T-helper 17 cell (primary cell): ENCODE results near the gene RAB6B. TPM values are rescaled to one million over a fixed set of nuclear protein-coding genes. Genes with fewer than 3 reads are reported as not detected.

ENCODE experiments used
- ATAC-seq: fragments of 150-1000 bp; cut with Tn5 transposase; 2 replicates; pipeline ENCODE4 v1.10.0; 2021; ENCODE audit warnings: mild to moderate bottlenecking, moderate library complexity
- DNase-seq, 3 donors: peaks; one replicate each; pipeline versions ENCODE4 v3.0.0 to v3.0.0-alpha.2; 2020 to 2021
- H3K9me3 ChIP-seq: one replicate; pipeline ENCODE4 v1.7.0; 2013; ENCODE audit warnings: low read length, mild to moderate bottlenecking; ENCODE audit not compliant: control insufficient read depth, poor library complexity, severe bottlenecking
- H3K27ac Mint-ChIP-seq: one replicate; pipeline ENCODE4 v1.8.0; 2022; ENCODE audit warnings: mild to moderate bottlenecking, moderate library complexity, mixed read lengths
- H3K27me3 Mint-ChIP-seq: one replicate; pipeline ENCODE4 v1.8.0; 2022; ENCODE audit warnings: mixed read lengths
- H3K36me3 Mint-ChIP-seq: one replicate; pipeline ENCODE4 v1.8.0; 2022; ENCODE audit warnings: low read depth, mixed read lengths
- H3K4me1 Mint-ChIP-seq: one replicate; pipeline ENCODE4 v1.8.0; 2022; ENCODE audit warnings: mild to moderate bottlenecking, mixed read lengths
- H3K4me3 Mint-ChIP-seq: one replicate; pipeline ENCODE4 v1.8.0; 2022; ENCODE audit warnings: mild to moderate bottlenecking, moderate library complexity, mixed read lengths
- total RNA-seq, 4 donors: library from RNA in 2 of 4; stranded (reverse) in 2 of 4; gene quantifications; one replicate each; pipeline ENCODE4 v1.2.3 and lab custom pipeline; 2022 to 2026

Gene RAB6B
- total RNA-seq, 2 donors from 2014 or later, result 1.8 to 4.3 TPM

GRCh38 chr3:133835418-133835743 is 60.3 kb downstream of the RAB6B start:
- Mint-ChIP-seq H3K27me3 (peaks cover 35% of the 10 kb centered on the region), H3K4me3 (no peak overlapping the region), H3K36me3 (peaks cover 4% of the 10 kb centered on the region)

GRCh38 chr3:133834621-133835417 is 60.9 kb downstream of the RAB6B start:
- H3K9me3 ChIP-seq, result no peaks in the 10 kb centered on the region
- no peak for ATAC-seq
- H3K27ac Mint-ChIP-seq, result no peak overlapping the region
- peaks cover 34% of the 10 kb centered on the region for H3K27me3 Mint-ChIP-seq
- DNase-seq, result no peak
- H3K4me1 Mint-ChIP-seq, result peaks cover 6% of the 10 kb centered on the region
- peaks cover 4% of the 10 kb centered on the region for H3K36me3 Mint-ChIP-seq
- H3K4me3 Mint-ChIP-seq, result no peak overlapping the region

More at GRCh38 chr3:133835418-133835743, 60.3 kb downstream of the RAB6B start:
- ATAC-seq, result no peak
- DNase-seq, result no peak
- no peak overlapping the region for H3K27ac Mint-ChIP-seq
- no peaks in the 10 kb centered on the region for H3K9me3 ChIP-seq
- peaks cover 4% of the 10 kb centered on the region for H3K4me1 Mint-ChIP-seq

GRCh38 chr3:133833880-133834620 is 61.6 kb downstream of the RAB6B start:
- H3K9me3 ChIP-seq, result no peaks in the 10 kb centered on the region
- DNase-seq (no peak), ATAC-seq (no peak)
- Mint-ChIP-seq H3K27ac (no peak overlapping the region), H3K4me1 (peaks cover 6% of the 10 kb centered on the region), H3K4me3 (no peak overlapping the region), H3K36me3 (peaks cover 4% of the 10 kb centered on the region), H3K27me3 (peaks cover 26% of the 10 kb centered on the region)

GRCh38 chr3:133833267-133833666 is 62.4 kb downstream of the RAB6B start:
- Mint-ChIP-seq H3K36me3 (peaks cover 4% of the 10 kb centered on the region), H3K27me3 (peaks cover 25% of the 10 kb centered on the region), H3K27ac (no peak overlapping the region), H3K4me3 (no peak overlapping the region), H3K4me1 (peaks cover 6% of the 10 kb centered on the region)
- DNase-seq (no peak), ATAC-seq (no peak)
- H3K9me3 ChIP-seq, result no peaks in the 10 kb centered on the region

- no peak overlapping the region for H3K4me3 Mint-ChIP-seq
- H3K27me3 Mint-ChIP-seq, result peaks cover 22% of the 10 kb centered on the region
- no peak for DNase-seq
- H3K9me3 ChIP-seq, result no peaks in the 10 kb centered on the region
- H3K4me1 Mint-ChIP-seq, result peaks cover 6% of the 10 kb centered on the region
- H3K36me3 Mint-ChIP-seq, result peaks cover 4% of the 10 kb centered on the region
- no peak for ATAC-seq
- H3K27ac Mint-ChIP-seq, result no peak overlapping the region
Measured at GRCh38 chr3:133832802-133833144, 62.9 kb downstream of the RAB6B start.

GRCh38 chr3:133831966-133832801 is 63.5 kb downstream of the RAB6B start:
- H3K4me3 Mint-ChIP-seq, result no peak overlapping the region
- H3K4me1 Mint-ChIP-seq, result peaks cover 6% of the 10 kb centered on the region
- H3K27ac Mint-ChIP-seq, result no peak overlapping the region
- H3K27me3 Mint-ChIP-seq, result peaks cover 22% of the 10 kb centered on the region
- ATAC-seq, result no peak
- no peak for DNase-seq
- H3K36me3 Mint-ChIP-seq, result peaks cover 4% of the 10 kb centered on the region
- no peaks in the 10 kb centered on the region for H3K9me3 ChIP-seq

- Mint-ChIP-seq H3K4me1 (peaks cover 6% of the 10 kb centered on the region), H3K27me3 (peaks cover 12% of the 10 kb centered on the region), H3K4me3 (no peak overlapping the region), H3K36me3 (peaks cover 2% of the 10 kb centered on the region), H3K27ac (no peak overlapping the region)
- DNase-seq (no peak), ATAC-seq (no peak)
- no peaks in the 10 kb centered on the region for H3K9me3 ChIP-seq
Measured at GRCh38 chr3:133830071-133830470, 65.6 kb downstream of the RAB6B start.

- peaks cover 8% of the 10 kb centered on the region for H3K27me3 Mint-ChIP-seq
- DNase-seq (no peak), ATAC-seq (no peak)
- H3K36me3 Mint-ChIP-seq, result no peaks in the 10 kb centered on the region
- H3K4me3 Mint-ChIP-seq, result no peak overlapping the region
- no peaks in the 10 kb centered on the region for H3K9me3 ChIP-seq
- H3K4me1 Mint-ChIP-seq, result peaks cover 4% of the 10 kb centered on the region
- no peak overlapping the region for H3K27ac Mint-ChIP-seq
Measured at GRCh38 chr3:133829310-133829707, 66.4 kb downstream of the RAB6B start.

- no peaks in the 10 kb centered on the region for H3K9me3 ChIP-seq
- Mint-ChIP-seq H3K4me3 (no peak overlapping the region), H3K27me3 (peaks cover 7% of the 10 kb centered on the region), H3K36me3 (no peaks in the 10 kb centered on the region), H3K4me1 (peaks cover 4% of the 10 kb centered on the region), H3K27ac (no peak overlapping the region)
- no peak for DNase-seq
- no peak for ATAC-seq
Measured at GRCh38 chr3:133828576-133829309, 66.9 kb downstream of the RAB6B start.

GRCh38 chr3:133827684-133828083 is 68.0 kb downstream of the RAB6B start:
- Mint-ChIP-seq H3K27ac (peak overlapping the region; percentile 73), H3K4me1 (peaks cover 4% of the 10 kb centered on the region), H3K4me3 (no peak overlapping the region), H3K27me3 (no peaks in the 10 kb centered on the region), H3K36me3 (no peaks in the 10 kb centered on the region)
- ATAC-seq (no peak), DNase-seq (no peak)
- H3K9me3 ChIP-seq, result no peaks in the 10 kb centered on the region

GRCh38 chr3:133827136-133827535 is 68.5 kb downstream of the RAB6B start:
- Mint-ChIP-seq H3K27me3 (no peaks in the 10 kb centered on the region), H3K27ac (no peak overlapping the region), H3K4me1 (peaks cover 4% of the 10 kb centered on the region), H3K36me3 (no peaks in the 10 kb centered on the region), H3K4me3 (no peak overlapping the region)
- ATAC-seq (no peak), DNase-seq (no peak)
- H3K9me3 ChIP-seq, result no peaks in the 10 kb centered on the region

GRCh38 chr3:133825969-133826727 is 69.5 kb downstream of the RAB6B start:
- no peaks in the 10 kb centered on the region for H3K9me3 ChIP-seq
- Mint-ChIP-seq H3K4me3 (no peak overlapping the region), H3K4me1 (peaks cover 4% of the 10 kb centered on the region), H3K27ac (peak overlapping the region; percentile 3), H3K27me3 (no peaks in the 10 kb centered on the region), H3K36me3 (no peaks in the 10 kb centered on the region)
- ATAC-seq (no peak), DNase-seq (no peak)
